Esophagus mucosa (tissue), 1 donor: Measurements from ENCODE around the gene SIPA1. TPM values are rescaled to one million over a fixed set of nuclear protein-coding genes. Genes with fewer than 3 reads are reported as not detected.

Experiments
- ATAC-seq: fragments of 200-7000 bp; cut with Tn5 transposase; one replicate; pipeline ENCODE4 v1.9.1; 2020
- total RNA-seq: library from RNA; stranded (reverse); gene quantifications from one replicate; pipeline ENCODE4 v1.2.4, GENCODE V29; 2023
- donor health status: DM: yes; HTN: yes; CAD: no.

SIPA1 gene
- total RNA-seq, 1 donor from 2014 or later, result 23.1 TPM

- no peak for ATAC-seq
These were observed 30.1 kb upstream of the SIPA1 start for GRCh38 chr11:65607614-65608426.

GRCh38 chr11:65609229-65609628 is 28.7 kb upstream of the SIPA1 start:
- ATAC-seq, result no peak

GRCh38 chr11:65609665-65610064 is 28.2 kb upstream of the SIPA1 start:
- ATAC-seq, result no peak

GRCh38 chr11:65610404-65610803 is 27.5 kb upstream of the SIPA1 start:
- no peak for ATAC-seq

GRCh38 chr11:65611028-65611757 is 26.7 kb upstream of the SIPA1 start:
- ATAC-seq, result no peak

- no peak for ATAC-seq
These were observed 25.9 kb upstream of the SIPA1 start for GRCh38 chr11:65611758-65612603.

GRCh38 chr11:65612691-65613090 is 25.2 kb upstream of the SIPA1 start:
- ATAC-seq, result no peak

- ATAC-seq, result peak; percentile 0
These were observed 24.6 kb upstream of the SIPA1 start for GRCh38 chr11:65613091-65613928.

- peak; percentile 85 for ATAC-seq
These were observed 22.5 kb upstream of the SIPA1 start, which contains the start of gene PCNX3 for GRCh38 chr11:65615229-65615949. TSS of gene PCNX3 (plus strand) at chr11:65615776. CDS start at chr11:65616312, 536 bp downstream.

- ATAC-seq, result peak; percentile 5
These were observed 21.8 kb upstream of the SIPA1 start for GRCh38 chr11:65615950-65616574.

GRCh38 chr11:65616575-65617001 is 21.3 kb upstream of the SIPA1 start:
- no peak for ATAC-seq

GRCh38 chr11:65617136-65617850 is 20.6 kb upstream of the SIPA1 start:
- ATAC-seq, result no peak

- no peak for ATAC-seq
These were observed 19.7 kb upstream of the SIPA1 start for GRCh38 chr11:65617990-65618751.

GRCh38 chr11:65618763-65619162 is 19.1 kb upstream of the SIPA1 start:
- no peak for ATAC-seq

GRCh38 chr11:65619281-65619928 is 18.5 kb upstream of the SIPA1 start:
- ATAC-seq, result no peak

GRCh38 chr11:65620666-65621065 is 17.2 kb upstream of the SIPA1 start:
- no peak for ATAC-seq

GRCh38 chr11:65621460-65621859 is 16.4 kb upstream of the SIPA1 start:
- ATAC-seq, result no peak

GRCh38 chr11:65622011-65622410 is 15.9 kb upstream of the SIPA1 start:
- no peak for ATAC-seq

GRCh38 chr11:65623177-65623576 is 14.7 kb upstream of the SIPA1 start:
- ATAC-seq, result no peak
